HG03066 (cell line): Measurements from ENCODE around the gene KCNG2.
"Not testable (repeated sequence)": the region's sequence is repeated elsewhere in the genome, so short reads cannot be mapped to it uniquely, and the experiment has no call there.

Experiments used
- ATAC-seq: cut with Tn5 transposase; IDR thresholded peaks from one replicate; pipeline ENCODE4 v1.9.1; 2021; ENCODE audit warnings: low read depth; ENCODE audit not compliant: unreplicated experiment

KCNG2 gene

GRCh38 chr18:79797518-79798345, at the start of gene KCNG2:
Gene KCNG2 (plus strand): TSS chr18:79797938. CDS start chr18:79863668, 65,730 bp downstream.
- no peak for ATAC-seq

- ATAC-seq: no peak
Measured at GRCh38 chr18:79748321-79749180, 49.2 kb upstream of the KCNG2 start.

- ATAC-seq: no peak
Measured at GRCh38 chr18:79749251-79750191, 48.2 kb upstream of the KCNG2 start.

- no peak for ATAC-seq
Measured at GRCh38 chr18:79750980-79751571, 46.7 kb upstream of the KCNG2 start.

- ATAC-seq: not testable (repeated sequence)
Measured at GRCh38 chr18:79751918-79752578, 45.7 kb upstream of the KCNG2 start.

- ATAC-seq: not testable (repeated sequence)
Measured at GRCh38 chr18:79752946-79753345, 44.8 kb upstream of the KCNG2 start.

- no peak for ATAC-seq
Measured at GRCh38 chr18:79753391-79753851, 44.3 kb upstream of the KCNG2 start.

GRCh38 chr18:79754022-79754761, 43.5 kb upstream of the KCNG2 start:
- ATAC-seq: no peak

- no peak for ATAC-seq
Measured at GRCh38 chr18:79754831-79755351, 42.8 kb upstream of the KCNG2 start.

- ATAC-seq: no peak
Measured at GRCh38 chr18:79755496-79756142, 42.1 kb upstream of the KCNG2 start.

GRCh38 chr18:79756143-79756500, 41.6 kb upstream of the KCNG2 start:
- ATAC-seq: no peak

GRCh38 chr18:79756826-79757225, 40.9 kb upstream of the KCNG2 start:
- no peak for ATAC-seq

- ATAC-seq: no peak
Measured at GRCh38 chr18:79760348-79760747, 37.4 kb upstream of the KCNG2 start.

- no peak for ATAC-seq
Measured at GRCh38 chr18:79760881-79761280, 36.9 kb upstream of the KCNG2 start.

- no peak for ATAC-seq
Measured at GRCh38 chr18:79763407-79763806, 34.3 kb upstream of the KCNG2 start.

GRCh38 chr18:79764131-79764530, 33.6 kb upstream of the KCNG2 start:
- ATAC-seq: no peak

GRCh38 chr18:79765491-79766245, 32.1 kb upstream of the KCNG2 start:
- no peak for ATAC-seq
